H9 (cell line): ENCODE data around the gene HDAC7. TPM values are rescaled to one million over a fixed set of nuclear protein-coding genes. Genes with fewer than 3 reads are reported as not detected.
"Not testable (repeated sequence)": the region's sequence is repeated elsewhere in the genome, so short reads cannot be mapped to it uniquely, and the experiment has no call there.

Experiments
- DNase-seq: peaks from one replicate; pipeline ENCODE4 v3.0.0-alpha.2; 2017
- H2AFZ ChIP-seq: one replicate; pipeline ENCODE4 v1.6.1; 2013; ENCODE audit warnings: mild to moderate bottlenecking, low read length, control low read depth, moderate library complexity
- H2AK5ac ChIP-seq: 2 replicates; pipeline ENCODE4 v1.6.1; 2013; ENCODE audit warnings: low read length, control low read depth, mixed read lengths; ENCODE audit not compliant: insufficient read length
- H2BK120ac ChIP-seq: one replicate; pipeline ENCODE4 v1.6.1; 2013; ENCODE audit warnings: low read depth, mild to moderate bottlenecking, low read length, control low read depth, inconsistent platforms; ENCODE audit not compliant: poor library complexity, severe bottlenecking
- H2BK12ac ChIP-seq: 2 replicates; pipeline ENCODE4 v1.6.1; 2013; ENCODE audit warnings: low read length, control low read depth, mixed read lengths, low read depth; ENCODE audit not compliant: insufficient read length
- H2BK15ac ChIP-seq: 2 replicates; pipeline ENCODE4 v1.6.1; 2013; ENCODE audit warnings: low read depth, low read length, control low read depth
- H2BK20ac ChIP-seq: one replicate; pipeline ENCODE4 v1.6.1; 2013; ENCODE audit warnings: low read depth, mild to moderate bottlenecking, low read length, control low read depth, inconsistent platforms; ENCODE audit not compliant: poor library complexity, severe bottlenecking
- H2BK5ac ChIP-seq: 2 replicates; pipeline ENCODE4 v1.6.1; 2013; ENCODE audit warnings: low read length, control low read depth, mixed read lengths; ENCODE audit not compliant: insufficient read length
- H3K14ac ChIP-seq: 2 replicates; pipeline ENCODE4 v1.6.1; 2013; ENCODE audit warnings: low read length, control low read depth; ENCODE audit not compliant: insufficient read depth
- H3K18ac ChIP-seq: 2 replicates; pipeline ENCODE4 v1.6.1; 2013; ENCODE audit warnings: low read depth, mild to moderate bottlenecking, mixed read lengths, low read length, control low read depth; ENCODE audit not compliant: insufficient read length
- H3K23ac ChIP-seq: 2 replicates; pipeline ENCODE4 v1.6.1; 2013; ENCODE audit warnings: low read length, control low read depth, mixed read lengths, low read depth; ENCODE audit not compliant: insufficient read length
- H3K23me2 ChIP-seq: 2 replicates; pipeline ENCODE4 v1.6.1; 2013; ENCODE audit warnings: low read depth, mild to moderate bottlenecking, mixed read lengths, low read length, control low read depth; ENCODE audit not compliant: insufficient read length, poor library complexity, severe bottlenecking
- H3K27ac ChIP-seq: 2 replicates; pipeline ENCODE4 v1.5.1; 2013; ENCODE audit warnings: low read length, control low read depth, mixed read lengths, low read depth; ENCODE audit not compliant: insufficient read length
- H3K27me3 ChIP-seq: 2 replicates; pipeline ENCODE4 v1.6.1; 2013; ENCODE audit warnings: low read length, control low read depth, inconsistent platforms; ENCODE audit not compliant: insufficient read depth
- H3K4ac ChIP-seq: 2 replicates; pipeline ENCODE4 v1.6.1; 2013; ENCODE audit warnings: low read depth, mild to moderate bottlenecking, control low read depth, inconsistent platforms, low read length, moderate library complexity
- H3K4me1 ChIP-seq: 2 replicates; pipeline ENCODE4 v1.6.1; 2013; ENCODE audit warnings: low read length, control low read depth, inconsistent platforms; ENCODE audit not compliant: insufficient read depth
- H3K4me2 ChIP-seq: 2 replicates; pipeline ENCODE4 v1.6.1; 2013; ENCODE audit warnings: low read length, control low read depth, mixed read lengths; ENCODE audit not compliant: insufficient read length, insufficient read depth
- H3K56ac ChIP-seq: 2 replicates; pipeline ENCODE4 v1.6.1; 2013; ENCODE audit warnings: low read depth, mild to moderate bottlenecking, mixed read lengths, low read length, control low read depth; ENCODE audit not compliant: insufficient read length
- H3K79me1 ChIP-seq: 2 replicates; pipeline ENCODE4 v1.6.1; 2013; ENCODE audit warnings: low read depth, mild to moderate bottlenecking, moderate library complexity, low read length, control low read depth, inconsistent platforms; ENCODE audit not compliant: insufficient read depth, poor library complexity, severe bottlenecking
- H3K79me2 ChIP-seq: 2 replicates; pipeline ENCODE4 v1.6.1; 2013; ENCODE audit warnings: low read length, control low read depth, inconsistent platforms; ENCODE audit not compliant: insufficient read depth
- H3K9ac ChIP-seq: 2 replicates; pipeline ENCODE4 v1.6.1; 2013; ENCODE audit warnings: low read length, control low read depth, mixed read lengths; ENCODE audit not compliant: insufficient read length; ENCODE audit errors: extremely low read depth
- H3K9me3 ChIP-seq: one replicate; pipeline ENCODE4 v1.6.1; 2013; ENCODE audit warnings: low read depth, low read length, inconsistent platforms; ENCODE audit not compliant: control insufficient read depth
- H3T11ph ChIP-seq: one replicate; pipeline ENCODE4 v1.6.1; 2013; ENCODE audit warnings: mild to moderate bottlenecking, low read length, control low read depth, inconsistent platforms
- H4K20me1 ChIP-seq: one replicate; pipeline ENCODE4 v1.6.1; 2013; ENCODE audit not compliant: control insufficient read depth, insufficient read length, insufficient read depth
- H4K5ac ChIP-seq: 2 replicates; pipeline ENCODE4 v1.6.1; 2013; ENCODE audit warnings: low read depth, mild to moderate bottlenecking, mixed read lengths, low read length, control low read depth; ENCODE audit not compliant: insufficient read length
- H4K8ac ChIP-seq: replicated peaks from 2 replicates; pipeline ENCODE4 v1.6.1; 2013; ENCODE audit warnings: low read length, control low read depth, mixed read lengths, low read depth; ENCODE audit not compliant: insufficient read length
- H4K91ac ChIP-seq: 2 replicates; pipeline ENCODE4 v1.6.1; 2013; ENCODE audit warnings: low read depth, mild to moderate bottlenecking, moderate library complexity, mixed read lengths, low read length, control low read depth; ENCODE audit not compliant: insufficient read length
- H3K27ac Mint-ChIP-seq, 3 experiments: 2 replicates in 2 of 3; 3 replicates in 1 of 3; pipeline ENCODE4 v1.8.0; 2020 to 2021; ENCODE audit warnings: mixed read lengths in 3 of 3, mild to moderate bottlenecking in 1 of 3, moderate library complexity in 1 of 3
- H3K27me3 Mint-ChIP-seq: 2 replicates; pipeline ENCODE4 v1.8.0; 2021; ENCODE audit warnings: low read depth, mild to moderate bottlenecking, moderate library complexity, mixed read lengths
- H3K36me3 Mint-ChIP-seq, 3 experiments: 2 replicates in 2 of 3; 3 replicates in 1 of 3; pipeline ENCODE4 v1.8.0; 2020 to 2021; ENCODE audit warnings: low read depth in 3 of 3, mixed read lengths in 3 of 3; ENCODE audit not compliant: insufficient read depth in 1 of 3
- H3K4me1 Mint-ChIP-seq, 2 experiments: 2 replicates each; pipeline ENCODE4 v1.8.0; 2020; ENCODE audit warnings: mixed read lengths in 2 of 2
- H3K4me3 Mint-ChIP-seq, 2 experiments: 2 replicates in 1 of 2; 3 replicates in 1 of 2; pipeline ENCODE4 v1.8.0; 2020 to 2021; ENCODE audit warnings: mild to moderate bottlenecking in 2 of 2, mixed read lengths in 2 of 2, moderate library complexity in 1 of 2
- H3K9me3 Mint-ChIP-seq, 2 experiments: 2 replicates in 1 of 2; 3 replicates in 1 of 2; pipeline ENCODE4 v1.8.0; 2020; ENCODE audit warnings: mild to moderate bottlenecking in 2 of 2, mixed read lengths in 2 of 2, moderate library complexity in 1 of 2
- CTCF ChIP-seq: fragments of 200-600 bp; sonication (generic); conservative IDR thresholded peaks from 3 replicates; pipeline ENCODE4 v1.8.0; 2021; ENCODE audit warnings: antibody characterized with exemption, mild to moderate bottlenecking
- WGBS: extraction: QIAGEN DNeasy Blood & Tissue Kit; methylation state at CpG from one replicate; pipeline ENCODE4 v1.1.7; 2013; ENCODE audit warnings: missing lambda C conversion rate, low lambda C conversion rate, mixed read lengths; ENCODE audit not compliant: insufficient read length; ENCODE audit errors: extremely low coverage; 5-methylcytosine and 5-hydroxymethylcytosine counted together
- total RNA-seq: library from RNA; stranded (reverse); gene quantifications from 2 replicates; pipeline ENCODE4 v1.2.1, GENCODE V29; 2021

Gene HDAC7
- total RNA-seq, 1 experiment from 2014 or later = 72.1 TPM

GRCh38 chr12:47811072-47811396 lies 8.7 kb downstream of the HDAC7 start:
- peak; percentile 59 for DNase-seq
- no peaks in the 10 kb centered on the region for H4K20me1 ChIP-seq
- H2AK5ac ChIP-seq = no peak overlapping the region
- peaks cover 69 to 74% of the 10 kb centered on the region in 2 experiments for H3K4me1 Mint-ChIP-seq
- no peak overlapping the region for H3K18ac ChIP-seq
- H3T11ph ChIP-seq = no peak overlapping the region
- H3K56ac ChIP-seq = no peak overlapping the region
- peaks cover 5% of the 10 kb centered on the region for H3K23me2 ChIP-seq
- H3K9me3 ChIP-seq = no peaks in the 10 kb centered on the region
- H2BK15ac ChIP-seq = no peak overlapping the region
- H3K9ac ChIP-seq = no peak overlapping the region
- peak overlapping the region in 1 of 2 experiments; percentile 74; a peak in 2 of 5 replicates for H3K4me3 Mint-ChIP-seq
- no peak overlapping the region for H3K4me2 ChIP-seq
- TF ChIP-seq CTCF = no peak
- H2AFZ ChIP-seq = no peak overlapping the region
- no peak overlapping the region for H4K91ac ChIP-seq
- H3K14ac ChIP-seq = no peak overlapping the region
- no peak overlapping the region for H3K23ac ChIP-seq
- H3K4ac ChIP-seq = no peak overlapping the region
- H3K27me3 Mint-ChIP-seq = no peaks in the 10 kb centered on the region; the same call in 1 of the 2 replicates
- peaks cover 28% of the 10 kb centered on the region; the same call in 1 of the 2 replicates for H3K79me2 ChIP-seq
- no peak overlapping the region for H2BK12ac ChIP-seq
- H3K79me1 ChIP-seq = peaks cover 9% of the 10 kb centered on the region
- H4K8ac ChIP-seq = no peak overlapping the region
- peak overlapping the region; percentile 68 to 95 (median 91); a peak in 4 of 7 replicates for H3K27ac Mint-ChIP-seq
- H2BK20ac ChIP-seq = no peak overlapping the region
- H3K27ac ChIP-seq = no peak overlapping the region
- no peaks in the 10 kb centered on the region for H3K9me3 Mint-ChIP-seq
- no peak overlapping the region for H4K5ac ChIP-seq
- H3K4me1 ChIP-seq = peaks cover 30% of the 10 kb centered on the region
- peaks cover 2 to 5% (median 4%) of the 10 kb centered on the region in 3 experiments; a peak in 4 of 7 replicates for H3K36me3 Mint-ChIP-seq
- H3K27me3 ChIP-seq = no peaks in the 10 kb centered on the region
- H2BK5ac ChIP-seq = no peak overlapping the region
- WGBS = no CpG with 5 or more reads among the region's 2 CpGs
- no peak overlapping the region for H2BK120ac ChIP-seq

- not testable (repeated sequence) for H4K8ac ChIP-seq, H3K4me3 Mint-ChIP-seq, H2BK120ac ChIP-seq, H3K79me1 ChIP-seq, H3K9me3 ChIP-seq, H2BK15ac ChIP-seq, H3K18ac ChIP-seq, H2BK20ac ChIP-seq, H3K27me3 Mint-ChIP-seq, H3K27ac Mint-ChIP-seq, H3K4ac ChIP-seq, H3K4me2 ChIP-seq, H4K91ac ChIP-seq, H2AFZ ChIP-seq, H4K5ac ChIP-seq, H3K14ac ChIP-seq, H3T11ph ChIP-seq, H3K9ac ChIP-seq, DNase-seq, H2BK12ac ChIP-seq, H2AK5ac ChIP-seq, H3K23me2 ChIP-seq, H3K27me3 ChIP-seq, H4K20me1 ChIP-seq, H2BK5ac ChIP-seq, H3K23ac ChIP-seq, H3K56ac ChIP-seq, H3K27ac ChIP-seq, H3K9me3 Mint-ChIP-seq
- peaks cover 63 to 75% of the 10 kb centered on the region in 2 experiments for H3K4me1 Mint-ChIP-seq
- peaks cover 22% of the 10 kb centered on the region; the same call in 1 of the 2 replicates for H3K79me2 ChIP-seq
- no CpG with 5 or more reads among the region's 9 CpGs for WGBS
- peaks cover 28% of the 10 kb centered on the region for H3K4me1 ChIP-seq
- peaks cover 2 to 12% (median 10%) of the 10 kb centered on the region in 3 experiments; a peak in 6 of 7 replicates for H3K36me3 Mint-ChIP-seq
These were observed 10.2 kb downstream of the HDAC7 start for GRCh38 chr12:47809518-47809917.
